GM18507 (cell line): Measurements from ENCODE around the gene SH2D4B.
A peak's percentile ranks its signal among the peaks of the same experiment; 100 is the strongest.
"Not testable (repeated sequence)": the region's sequence is repeated elsewhere in the genome, so short reads cannot be mapped to it uniquely, and the experiment has no call there.

Experiments used
- DNase-seq: peaks from one replicate; pipeline ENCODE4 v3.0.0; 2011; ENCODE audit warnings: low read depth; ENCODE audit not compliant: insufficient read length; ENCODE audit errors: extremely low spot score
- FAIRE-seq: peaks from 2 replicates; lab custom pipeline; 2011; peaks lifted over from hg19 to GRCh38; lab: Jason Lieb, UNC

SH2D4B gene

GRCh38 chr10:80522756-80523363 is 14.8 kb upstream of the SH2D4B start:
- no peak for FAIRE-seq
- no peak for DNase-seq

- no peak for FAIRE-seq
- DNase-seq, result no peak
These were observed 13.9 kb upstream of the SH2D4B start for GRCh38 chr10:80523773-80524172.

- no peak for DNase-seq
- no peak for FAIRE-seq
These were observed 13.4 kb upstream of the SH2D4B start for GRCh38 chr10:80524190-80524909.

- no peak for DNase-seq
- FAIRE-seq, result no peak
These were observed 11.5 kb upstream of the SH2D4B start for GRCh38 chr10:80526218-80526617.

GRCh38 chr10:80526742-80527141 is 11.0 kb upstream of the SH2D4B start:
- DNase-seq, result no peak
- no peak for FAIRE-seq

- no peak for FAIRE-seq
- DNase-seq, result no peak
These were observed 9.5 kb upstream of the SH2D4B start for GRCh38 chr10:80528185-80528700.

GRCh38 chr10:80528901-80529300 is 8.8 kb upstream of the SH2D4B start:
- DNase-seq (no peak), FAIRE-seq (no peak)

- FAIRE-seq (no peak), DNase-seq (no peak)
These were observed 8.1 kb upstream of the SH2D4B start for GRCh38 chr10:80529604-80530003.

GRCh38 chr10:80530251-80530650 is 7.5 kb upstream of the SH2D4B start:
- FAIRE-seq (no peak), DNase-seq (no peak)

GRCh38 chr10:80530816-80531215 is 6.9 kb upstream of the SH2D4B start:
- FAIRE-seq (no peak), DNase-seq (no peak)

- FAIRE-seq (no peak), DNase-seq (no peak)
These were observed 5.1 kb upstream of the SH2D4B start for GRCh38 chr10:80532571-80532970.

GRCh38 chr10:80534059-80534458 is 3.6 kb upstream of the SH2D4B start:
- DNase-seq, FAIRE-seq: not testable (repeated sequence)

GRCh38 chr10:80534646-80535045 is 3.1 kb upstream of the SH2D4B start:
- not testable (repeated sequence) for DNase-seq, FAIRE-seq

- DNase-seq (peak; percentile 76), FAIRE-seq (peak; percentile 80)
These were observed 1.9 kb upstream of the SH2D4B start for GRCh38 chr10:80535671-80536360.

GRCh38 chr10:80536361-80536835 is 1.3 kb upstream of the SH2D4B start:
- DNase-seq, result no peak
- FAIRE-seq, result no peak

GRCh38 chr10:80537086-80537735 is 491 bp upstream of the SH2D4B start:
- DNase-seq, result no peak
- no peak for FAIRE-seq

GRCh38 chr10:80538481-80539185 is 931 bp downstream of the SH2D4B start:
- no peak for FAIRE-seq

GRCh38 chr10:80539421-80540031 is 1.8 kb downstream of the SH2D4B start:
- DNase-seq, result no peak
- no peak for FAIRE-seq

More at GRCh38 chr10:80538481-80539185, 931 bp downstream of the SH2D4B start:
- DNase-seq, result no peak

- DNase-seq (no peak), FAIRE-seq (no peak)
These were observed 2.4 kb downstream of the SH2D4B start for GRCh38 chr10:80540136-80540535.
